GM12891 (cell line): ENCODE measurements around the gene AGBL1.

Experiments
- POLR2A ChIP-seq: IDR thresholded peaks from 2 replicates; pipeline ENCODE4 v1.6.1; 2011; ENCODE audit warnings: low read depth, low read length, control low read depth
- POLR2AphosphoS5 ChIP-seq: IDR thresholded peaks from 2 replicates; pipeline ENCODE4 v1.6.1; 2011; ENCODE audit warnings: low read depth, low read length, control low read depth
- TAF1 ChIP-seq: IDR thresholded peaks from 2 replicates; pipeline ENCODE4 v1.6.1; 2011; ENCODE audit warnings: low read depth, low read length, control low read depth

- TF ChIP-seq POLR2A (no peak), TAF1 (no peak), POLR2AphosphoS5 (no peak)
Observed at GRCh38 chr15:86162172-86162591, 82.5 kb downstream of the AGBL1 start.
